Measurements from ENCODE around the gene GLUL. TPM values are rescaled to one million over a fixed set of nuclear protein-coding genes. Genes with fewer than 3 reads are reported as not detected.

Gene GLUL
- polyA plus RNA-seq, 3 donors: 506 to 1,423 (median 523) TPM

DNA sequence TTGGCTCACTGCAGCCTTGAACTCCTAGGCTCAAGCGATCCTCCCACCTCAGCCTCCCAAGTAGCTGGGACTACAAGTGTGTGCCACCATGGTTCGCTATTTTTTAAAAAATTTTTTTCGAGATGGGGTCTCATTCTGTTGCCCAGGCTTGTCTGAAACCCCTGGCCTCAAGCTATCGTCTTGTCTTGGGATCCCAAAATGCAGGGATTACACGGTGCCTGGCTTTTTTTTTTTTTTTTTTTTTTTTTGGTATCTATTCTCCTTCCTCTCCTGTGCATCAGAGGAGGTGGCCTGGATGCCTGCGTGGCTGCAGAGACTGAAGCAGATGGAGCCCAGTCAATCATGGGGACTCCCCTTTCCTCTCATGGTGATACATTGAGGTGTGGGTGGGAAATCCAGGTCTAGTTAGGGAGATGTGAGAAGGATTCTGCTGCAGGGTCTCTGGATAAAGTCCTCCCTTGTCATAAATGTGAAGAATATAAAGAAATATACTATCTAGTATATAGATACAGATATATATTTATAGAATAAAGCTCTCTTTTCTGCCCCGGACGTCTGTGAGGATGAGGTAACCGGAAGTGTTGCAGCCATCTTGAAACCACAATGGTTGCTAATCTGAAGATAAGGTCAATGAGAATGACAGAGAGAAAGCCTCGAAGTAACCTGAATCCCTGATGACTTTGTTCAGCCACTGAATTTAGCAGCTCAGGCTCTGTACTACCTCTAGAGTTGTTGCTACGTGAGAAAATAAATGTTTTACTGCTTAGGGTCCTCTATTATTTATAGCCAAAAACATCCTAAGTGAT lies 38.9 kb upstream of the GLUL start:
- H3K79me2 ChIP-seq (ENCODE audit: insufficient read depth, low read length): no peaks in the 10 kb centered on the region
- peak; percentile 30 to 43 (median 35) for DNase-seq
- H2AFZ ChIP-seq (ENCODE audit: insufficient read depth, low read depth, low read length, poor library complexity, severe bottlenecking): no peak overlapping the region
- H3K36me3 ChIP-seq (replicated peaks in 1 of 2; ENCODE audit: control insufficient read depth in 1 of 2, insufficient read depth in 2 of 2, low read length in 2 of 2): no peaks in the 10 kb centered on the region
- Mint-ChIP-seq H3K4me3 (peak overlapping the region in 1 of 2 donors; percentile 43), H3K27me3 (ENCODE audit: low read depth in 3 of 3) (peaks cover 0 to 4% (median 2%) of the 10 kb centered on the region in 3 donors), H3K36me3 (peaks cover 0 to 3% of the 10 kb centered on the region in 2 donors), H3K27ac (no peak overlapping the region), H3K9me3 (peaks cover 0 to 2% (median 0%) of the 10 kb centered on the region in 7 donors), H3K4me1 (peaks cover 10% of the 10 kb centered on the region)
- no peaks in the 10 kb centered on the region for H3K9me3 ChIP-seq (replicated peaks in 1 of 2; ENCODE audit: control insufficient read depth in 1 of 2, insufficient read depth in 1 of 2, low read length in 2 of 2)
- TF ChIP-seq, protein P1, sequence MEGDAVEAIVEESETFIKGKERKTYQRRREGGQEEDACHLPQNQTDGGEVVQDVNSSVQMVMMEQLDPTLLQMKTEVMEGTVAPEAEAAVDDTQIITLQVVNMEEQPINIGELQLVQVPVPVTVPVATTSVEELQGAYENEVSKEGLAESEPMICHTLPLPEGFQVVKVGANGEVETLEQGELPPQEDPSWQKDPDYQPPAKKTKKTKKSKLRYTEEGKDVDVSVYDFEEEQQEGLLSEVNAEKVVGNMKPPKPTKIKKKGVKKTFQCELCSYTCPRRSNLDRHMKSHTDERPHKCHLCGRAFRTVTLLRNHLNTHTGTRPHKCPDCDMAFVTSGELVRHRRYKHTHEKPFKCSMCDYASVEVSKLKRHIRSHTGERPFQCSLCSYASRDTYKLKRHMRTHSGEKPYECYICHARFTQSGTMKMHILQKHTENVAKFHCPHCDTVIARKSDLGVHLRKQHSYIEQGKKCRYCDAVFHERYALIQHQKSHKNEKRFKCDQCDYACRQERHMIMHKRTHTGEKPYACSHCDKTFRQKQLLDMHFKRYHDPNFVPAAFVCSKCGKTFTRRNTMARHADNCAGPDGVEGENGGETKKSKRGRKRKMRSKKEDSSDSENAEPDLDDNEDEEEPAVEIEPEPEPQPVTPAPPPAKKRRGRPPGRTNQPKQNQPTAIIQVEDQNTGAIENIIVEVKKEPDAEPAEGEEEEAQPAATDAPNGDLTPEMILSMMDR (IDR thresholded peaks at IDR 0.05): no peak
- intact Hi-C loops (cut with micrococcal nuclease): no loop called here
- 25% methylated on average over 4 of the region's 11 CpGs for WGBS (ENCODE audit: insufficient coverage)
- H3K4me1 ChIP-seq (ENCODE audit: control insufficient read depth in 1 of 2, insufficient read depth in 2 of 2, low read length in 2 of 2): peaks cover 12 to 15% of the 10 kb centered on the region in 2 donors
- no peak overlapping the region for H3K4me3 ChIP-seq (replicated peaks in 1 of 3; ENCODE audit: low read depth in 2 of 3, low read length in 3 of 3)
- no peak overlapping the region for H3K27ac ChIP-seq (ENCODE audit: low read depth in 1 of 2, low read length in 2 of 2)
- H3K9ac ChIP-seq (ENCODE audit: insufficient read depth, low read length, poor library complexity, severe bottlenecking): no peak overlapping the region
- no peaks in the 10 kb centered on the region for H4K20me1 ChIP-seq (ENCODE audit: insufficient read depth, low read length)
- H3K4me2 ChIP-seq (replicated peaks; ENCODE audit: extremely low read depth, low read length, poor library complexity, severe bottlenecking): peak overlapping the region; percentile 11
- no peaks in the 10 kb centered on the region for H3K27me3 ChIP-seq (ENCODE audit: control insufficient read depth in 2 of 2, insufficient read depth in 2 of 2, low read length in 2 of 2)

- Histone ChIP-seq H3K4me3 (replicated peaks in 1 of 3; ENCODE audit: low read depth in 2 of 3, low read length in 3 of 3) (no peak overlapping the region), H3K9me3 (replicated peaks in 1 of 2; ENCODE audit: control insufficient read depth in 1 of 2, insufficient read depth in 1 of 2, low read length in 2 of 2) (no peaks in the 10 kb centered on the region), H3K27ac (ENCODE audit: low read depth in 1 of 2, low read length in 2 of 2) (no peak overlapping the region), H3K9ac (ENCODE audit: insufficient read depth, low read length, poor library complexity, severe bottlenecking) (no peak overlapping the region), H3K36me3 (replicated peaks in 1 of 2; ENCODE audit: control insufficient read depth in 1 of 2, insufficient read depth in 2 of 2, low read length in 2 of 2) (no peaks in the 10 kb centered on the region), H3K4me1 (ENCODE audit: control insufficient read depth in 1 of 2, insufficient read depth in 2 of 2, low read length in 2 of 2) (peaks cover 12 to 15% of the 10 kb centered on the region in 2 donors), H4K20me1 (ENCODE audit: insufficient read depth, low read length) (no peaks in the 10 kb centered on the region), H2AFZ (ENCODE audit: insufficient read depth, low read depth, low read length, poor library complexity, severe bottlenecking) (no peak overlapping the region), H3K27me3 (ENCODE audit: control insufficient read depth in 2 of 2, insufficient read depth in 2 of 2, low read length in 2 of 2) (no peaks in the 10 kb centered on the region), H3K4me2 (replicated peaks; ENCODE audit: extremely low read depth, low read length, poor library complexity, severe bottlenecking) (no peak overlapping the region), H3K79me2 (ENCODE audit: insufficient read depth, low read length) (no peaks in the 10 kb centered on the region)
- TF ChIP-seq, protein P1 (IDR thresholded peaks at IDR 0.05): no peak
- Mint-ChIP-seq H3K27me3 (ENCODE audit: low read depth in 3 of 3) (peaks cover 0 to 2% (median 2%) of the 10 kb centered on the region in 3 donors), H3K9me3 (no peaks in the 10 kb centered on the region), H3K4me1 (peaks cover 10% of the 10 kb centered on the region), H3K36me3 (peaks cover 0 to 3% of the 10 kb centered on the region in 2 donors), H3K27ac (no peak overlapping the region), H3K4me3 (no peak overlapping the region)
- intact Hi-C loops (cut with micrococcal nuclease): no loop called here
- WGBS (ENCODE audit: insufficient coverage): no CpG with 5 or more reads among the region's 2 CpGs
- no peak for DNase-seq
These were observed 36.5 kb upstream of the GLUL start for GRCh38 chr1:182428043-182428442.

All from CD14-positive monocyte (primary cell).